ENCODE data around the gene PREX1.

PREX1 gene

GRCh38 chr20:48617481-48617880 lies 210.3 kb downstream of the PREX1 start:
- no peaks in the 10 kb centered on the region for H3K9me3 Mint-ChIP-seq
- H3K4me3 Mint-ChIP-seq, result no peak overlapping the region
- H3K36me3 Mint-ChIP-seq (ENCODE audit: low read depth), result no peaks in the 10 kb centered on the region

GRCh38 chr20:48616481-48616880 lies 211.3 kb downstream of the PREX1 start:
- TF ChIP-seq CTCF (IDR thresholded peaks at IDR 0.05; ENCODE audit: unreplicated experiment in 3 of 3), result no peak
- Mint-ChIP-seq H3K4me1 (peaks cover 11% of the 10 kb centered on the region), H3K9me3 (no peaks in the 10 kb centered on the region), H3K27ac (peak overlapping the region in 1 of 3 experiments; percentile 27), H3K27me3 (ENCODE audit: low read depth) (peaks cover 14% of the 10 kb centered on the region), H3K4me3 (no peak overlapping the region), H3K36me3 (ENCODE audit: low read depth) (no peaks in the 10 kb centered on the region)

More at GRCh38 chr20:48617481-48617880, 210.3 kb downstream of the PREX1 start:
- Mint-ChIP-seq H3K27ac (no peak overlapping the region), H3K4me1 (peaks cover 16% of the 10 kb centered on the region), H3K27me3 (ENCODE audit: low read depth) (peaks cover 17% of the 10 kb centered on the region)
- no peak for TF ChIP-seq CTCF (IDR thresholded peaks at IDR 0.05; ENCODE audit: unreplicated experiment in 3 of 3)

- H3K4me1 Mint-ChIP-seq, result peaks cover 10% of the 10 kb centered on the region
- H3K27me3 Mint-ChIP-seq (ENCODE audit: low read depth), result peaks cover 14% of the 10 kb centered on the region
- no peak overlapping the region for H3K4me3 Mint-ChIP-seq
- H3K9me3 Mint-ChIP-seq, result no peaks in the 10 kb centered on the region
- no peak overlapping the region for H3K27ac Mint-ChIP-seq
- H3K36me3 Mint-ChIP-seq (ENCODE audit: low read depth), result no peaks in the 10 kb centered on the region
- TF ChIP-seq CTCF (IDR thresholded peaks at IDR 0.05; ENCODE audit: unreplicated experiment in 3 of 3), result no peak
Observed at GRCh38 chr20:48615871-48616270, 211.9 kb downstream of the PREX1 start.

- H3K4me1 Mint-ChIP-seq, result peaks cover 4% of the 10 kb centered on the region
- H3K27me3 Mint-ChIP-seq (ENCODE audit: low read depth), result peaks cover 18% of the 10 kb centered on the region
- H3K4me3 Mint-ChIP-seq, result no peak overlapping the region
- H3K27ac Mint-ChIP-seq, result no peak overlapping the region
- H3K36me3 Mint-ChIP-seq (ENCODE audit: low read depth), result no peaks in the 10 kb centered on the region
- no peak for TF ChIP-seq CTCF (IDR thresholded peaks at IDR 0.05; ENCODE audit: unreplicated experiment in 3 of 3)
- no peaks in the 10 kb centered on the region for H3K9me3 Mint-ChIP-seq
Observed at GRCh38 chr20:48614593-48615274, 213.1 kb downstream of the PREX1 start.

- H3K9me3 Mint-ChIP-seq, result no peaks in the 10 kb centered on the region
- H3K4me1 Mint-ChIP-seq, result peaks cover 5% of the 10 kb centered on the region
- no peak overlapping the region for H3K27ac Mint-ChIP-seq
- no peaks in the 10 kb centered on the region for H3K36me3 Mint-ChIP-seq (ENCODE audit: low read depth)
- peaks cover 18% of the 10 kb centered on the region for H3K27me3 Mint-ChIP-seq (ENCODE audit: low read depth)
- TF ChIP-seq CTCF (IDR thresholded peaks at IDR 0.05; ENCODE audit: unreplicated experiment in 3 of 3), result no peak
- no peak overlapping the region for H3K4me3 Mint-ChIP-seq
Observed at GRCh38 chr20:48613926-48614325, 213.9 kb downstream of the PREX1 start.

- no peaks in the 10 kb centered on the region for H3K36me3 Mint-ChIP-seq (ENCODE audit: low read depth)
- no peak for TF ChIP-seq CTCF (IDR thresholded peaks at IDR 0.05; ENCODE audit: unreplicated experiment in 3 of 3)
- no peak overlapping the region for H3K27ac Mint-ChIP-seq
- H3K4me1 Mint-ChIP-seq, result peaks cover 19% of the 10 kb centered on the region
- H3K9me3 Mint-ChIP-seq, result no peaks in the 10 kb centered on the region
- H3K4me3 Mint-ChIP-seq, result no peak overlapping the region
- peaks cover 18% of the 10 kb centered on the region for H3K27me3 Mint-ChIP-seq (ENCODE audit: low read depth)
Observed at GRCh38 chr20:48612335-48612734, 215.5 kb downstream of the PREX1 start.
